GM21717 (cell line): ENCODE data around the gene CYP26C1.

ENCODE experiments used
- ATAC-seq: cut with Tn5 transposase; IDR thresholded peaks from one replicate; pipeline ENCODE4 v1.9.1; 2021; ENCODE audit warnings: mild to moderate bottlenecking, moderate library complexity; ENCODE audit not compliant: unreplicated experiment

CYP26C1 gene

GRCh38 chr10:93063977-93064660, 3.5 kb downstream of the CYP26C1 start:
- no peak for ATAC-seq

DNA sequence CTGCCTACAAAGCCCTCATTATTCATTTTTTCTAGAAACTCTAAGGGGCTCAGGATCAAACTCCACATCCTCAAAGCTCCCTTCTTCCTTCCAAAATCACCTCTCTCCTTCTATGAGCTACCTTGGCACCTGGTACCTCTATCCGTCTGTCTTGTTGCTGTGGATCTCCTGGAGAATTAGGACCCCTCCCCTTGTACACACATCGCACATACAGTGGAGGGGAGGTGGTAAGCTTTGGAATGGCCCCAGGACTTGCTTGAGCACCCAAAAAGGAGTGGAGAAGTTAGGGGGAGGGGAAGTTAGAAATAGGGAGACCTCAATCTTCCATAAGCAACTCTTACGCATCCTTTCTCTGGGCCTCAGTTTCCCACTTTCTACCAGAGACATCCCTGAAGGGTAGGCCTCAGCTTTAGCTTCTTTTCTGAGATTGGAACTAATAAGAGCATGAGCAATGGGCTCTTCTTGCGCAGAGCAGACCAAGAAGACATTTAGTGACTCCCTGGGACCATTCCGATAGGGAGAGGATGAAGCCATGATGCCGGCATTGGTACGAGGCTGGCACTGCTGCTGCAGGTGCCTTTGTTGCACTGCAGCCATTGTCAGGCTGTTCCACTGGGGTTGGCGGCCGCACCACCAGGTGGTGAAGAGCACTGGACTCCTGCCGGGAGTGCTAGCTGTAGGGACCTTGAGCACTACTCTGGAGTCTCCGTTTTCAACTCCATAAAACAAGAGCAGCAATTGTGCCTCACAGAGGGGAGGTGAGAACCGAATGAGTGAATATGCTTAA, 4.5 kb downstream of the CYP26C1 start:
- ATAC-seq: no peak

DNA sequence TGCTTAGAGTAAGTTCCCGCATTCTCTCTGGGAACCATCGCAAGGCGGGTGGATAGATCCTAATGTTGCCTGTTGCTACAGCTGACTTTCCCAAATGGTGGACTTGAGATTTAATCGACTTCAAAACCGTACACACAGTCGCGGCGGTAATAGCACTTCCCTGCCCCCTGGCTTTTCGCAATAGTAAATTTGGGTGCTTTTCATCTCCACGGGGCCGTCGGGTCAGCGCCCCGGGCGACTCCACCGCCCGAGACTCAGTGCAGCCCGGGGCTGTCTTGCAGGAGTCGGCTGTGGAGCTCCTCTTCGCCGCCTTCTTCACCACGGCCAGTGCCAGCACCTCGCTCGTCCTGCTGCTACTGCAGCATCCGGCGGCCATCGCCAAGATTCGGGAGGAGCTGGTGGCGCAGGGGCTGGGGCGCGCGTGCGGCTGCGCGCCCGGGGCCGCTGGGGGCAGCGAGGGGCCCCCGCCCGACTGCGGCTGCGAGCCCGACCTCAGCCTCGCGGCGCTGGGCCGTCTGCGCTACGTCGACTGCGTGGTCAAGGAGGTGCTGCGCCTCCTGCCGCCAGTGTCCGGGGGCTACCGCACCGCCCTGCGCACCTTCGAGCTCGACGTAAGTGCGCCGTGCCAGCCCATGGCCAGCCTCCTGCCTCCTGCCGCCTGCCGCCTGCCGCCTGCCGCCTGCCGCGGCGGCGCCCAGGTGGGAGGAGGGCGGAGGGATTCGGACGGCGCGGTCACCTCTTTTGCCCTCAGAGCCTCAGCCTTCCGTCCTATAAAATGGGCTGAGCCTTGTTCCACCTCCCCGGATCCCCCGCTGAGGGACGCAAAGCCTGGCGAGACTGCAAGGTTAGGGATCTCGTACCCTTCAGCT, 5.3 kb downstream of the CYP26C1 start:
- no peak for ATAC-seq

GRCh38 chr10:93066544-93066913, 5.9 kb downstream of the CYP26C1 start:
- no peak for ATAC-seq

DNA sequence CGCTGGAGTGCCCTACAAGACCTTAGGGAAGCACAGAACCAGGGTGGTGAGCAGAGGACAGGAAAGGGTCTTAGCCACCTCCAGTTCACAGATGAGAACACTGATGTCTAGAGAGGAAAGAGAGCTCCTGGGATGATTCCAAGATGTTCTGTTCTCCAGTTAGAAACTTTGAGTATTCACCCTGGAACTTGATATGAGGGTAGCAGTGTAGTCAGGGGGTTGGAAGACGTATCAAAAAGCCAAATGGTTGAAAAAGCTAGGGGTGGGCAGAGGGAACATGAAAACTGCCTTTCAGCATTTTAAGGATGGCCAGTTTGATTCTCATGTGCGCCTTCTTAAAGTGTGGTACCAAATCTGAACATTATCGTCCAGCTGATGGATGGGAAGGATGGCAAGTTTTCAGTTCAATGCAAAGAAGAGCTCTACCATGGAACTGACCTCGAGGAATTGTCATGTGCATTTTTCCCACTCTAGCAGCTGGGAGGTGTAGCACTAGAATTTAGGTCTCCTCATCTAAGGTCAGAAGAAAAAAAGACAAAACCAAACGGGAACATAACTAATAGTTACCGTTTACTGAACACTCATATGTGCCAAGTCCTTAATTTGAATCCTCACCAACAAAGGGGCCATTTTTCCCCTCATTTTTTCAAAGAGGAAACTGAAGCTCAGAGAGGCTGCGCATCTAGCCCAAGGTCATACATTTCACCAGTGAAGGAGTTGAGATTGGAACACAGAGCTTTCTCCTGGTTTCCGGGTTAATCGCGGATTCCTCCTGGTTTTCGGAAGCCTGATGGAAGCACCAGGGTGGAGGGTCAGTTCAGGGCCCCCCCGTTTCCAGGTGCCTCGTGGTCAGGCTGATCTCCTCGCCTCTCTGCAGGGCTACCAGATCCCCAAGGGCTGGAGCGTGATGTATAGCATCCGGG, 7.1 kb downstream of the CYP26C1 start:
- no peak for ATAC-seq

- no peak for ATAC-seq
These were observed 8.0 kb downstream of the CYP26C1 start for GRCh38 chr10:93068411-93069244.

DNA sequence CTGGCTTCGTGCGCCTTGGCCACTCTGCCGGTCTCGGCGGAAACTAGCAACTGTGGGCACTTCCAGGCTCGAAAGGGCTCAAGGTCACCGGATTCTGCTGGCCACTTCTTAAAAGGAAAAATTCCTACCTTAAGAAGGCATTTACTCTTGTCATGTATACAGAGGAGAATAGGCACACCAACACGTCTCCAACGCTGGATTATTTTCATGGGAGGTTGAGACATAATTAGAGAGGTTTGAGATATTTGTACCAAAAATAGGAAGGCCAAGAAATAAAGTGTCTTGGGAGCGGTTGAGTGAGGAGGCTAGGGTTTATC, 8.6 kb downstream of the CYP26C1 start:
- ATAC-seq: no peak

DNA sequence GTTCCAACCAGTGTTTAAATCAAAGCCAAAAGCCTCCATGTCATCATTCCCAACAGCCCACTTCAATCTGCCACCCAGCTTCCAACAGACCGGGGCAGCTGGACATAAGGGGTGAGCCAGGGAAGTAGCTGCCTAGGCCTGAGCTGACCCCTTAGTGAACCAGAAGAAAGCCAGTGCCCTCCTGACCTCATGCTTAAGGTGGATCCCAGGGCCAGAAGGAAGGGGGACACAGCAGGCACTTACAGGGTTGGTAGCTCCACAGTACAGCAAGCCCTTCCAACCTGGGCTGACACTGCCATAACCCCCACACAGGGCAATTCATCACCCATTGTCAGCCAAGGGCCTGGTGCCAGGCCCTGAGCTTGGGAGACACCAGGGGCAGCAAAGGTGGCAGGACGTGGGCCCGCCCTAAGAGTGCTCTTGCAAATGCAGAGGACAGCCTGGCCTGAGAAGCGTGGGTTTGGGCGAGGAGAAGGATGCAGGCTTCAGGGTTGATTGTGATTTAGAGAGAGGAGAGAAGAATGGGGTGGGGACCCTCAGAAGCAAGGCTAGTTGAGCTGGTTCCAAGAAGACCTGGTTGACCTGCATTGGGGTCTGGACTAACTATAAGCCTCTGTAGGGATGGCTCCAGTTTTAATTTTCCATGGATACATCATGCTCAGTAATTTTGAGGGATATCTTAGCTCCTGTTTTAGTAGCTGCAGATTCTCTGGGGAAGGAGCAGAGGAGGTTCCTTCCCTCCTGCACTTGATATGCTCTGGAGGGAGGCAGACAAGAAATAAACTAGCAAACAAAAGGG, 10.0 kb downstream of the CYP26C1 start:
- no peak for ATAC-seq

GRCh38 chr10:93071177-93071472, 10.5 kb downstream of the CYP26C1 start:
- no peak for ATAC-seq

DNA sequence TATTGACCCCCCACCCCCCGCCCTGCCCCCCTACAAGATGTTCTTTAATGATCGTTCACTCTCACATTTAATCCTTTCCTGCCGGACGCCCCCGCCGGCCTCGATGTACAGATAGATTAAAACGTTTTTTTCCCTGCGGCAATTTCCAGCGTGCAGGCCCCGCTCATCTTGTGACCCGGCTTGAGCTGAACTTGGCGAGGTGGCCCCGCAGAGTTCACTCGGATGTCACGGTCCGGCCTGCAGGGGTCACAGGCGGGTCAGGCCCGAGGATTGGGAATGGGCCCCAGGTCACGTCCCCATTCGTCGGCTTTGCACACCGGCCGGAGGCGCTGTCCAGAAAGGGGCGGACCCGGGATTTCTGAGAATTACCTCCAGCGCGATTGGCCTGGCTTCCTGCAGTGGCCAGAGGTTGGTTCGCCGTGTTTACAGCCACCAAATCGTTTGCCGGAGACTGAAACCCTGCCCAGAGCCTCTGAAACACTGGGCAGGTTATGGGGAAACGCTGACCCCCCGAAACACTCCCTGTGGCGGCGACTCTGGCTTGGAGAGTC, 11.2 kb downstream of the CYP26C1 start:
- no peak for ATAC-seq

GRCh38 chr10:93072225-93072712, 11.7 kb downstream of the CYP26C1 start:
- ATAC-seq: no peak

DNA sequence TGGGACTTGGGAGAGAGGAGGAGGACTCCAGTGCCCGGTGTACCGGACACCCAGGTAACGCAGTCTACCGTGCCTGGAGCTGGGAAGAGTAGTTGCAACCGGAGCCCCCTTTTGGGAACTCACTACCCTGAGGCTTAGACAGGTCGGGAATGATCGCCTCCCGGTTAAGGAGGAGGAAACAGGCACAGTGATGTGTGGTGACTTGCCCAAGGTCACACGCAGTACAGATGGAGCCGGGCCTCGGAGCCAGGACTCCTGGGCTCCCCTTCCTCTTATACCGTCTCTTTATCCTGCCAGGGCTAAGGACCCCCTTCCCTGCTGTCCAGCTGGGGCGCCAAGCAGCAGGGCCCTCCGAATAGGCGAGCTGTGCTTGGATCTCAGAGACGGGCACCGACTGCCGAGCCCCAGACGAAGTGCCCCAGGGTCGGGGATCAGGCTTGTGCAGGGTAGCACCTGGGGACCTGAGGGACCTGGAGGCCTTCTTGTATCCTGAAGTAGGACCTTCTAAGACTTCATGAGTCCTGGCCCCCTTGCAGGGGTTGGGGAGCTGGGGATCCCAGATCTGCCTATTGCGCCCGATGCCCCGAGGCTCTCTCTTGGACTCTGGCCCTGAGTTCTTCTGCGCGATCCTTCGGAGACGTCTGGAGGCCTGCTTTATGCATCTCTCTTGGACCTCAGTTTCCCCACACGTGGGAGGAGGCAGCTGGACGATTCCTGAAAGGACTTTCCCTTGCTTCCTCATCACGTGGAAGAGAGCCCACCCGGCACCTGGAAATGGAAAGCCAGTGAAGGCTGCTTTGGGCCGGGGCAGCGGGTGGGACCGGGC, 12.3 kb downstream of the CYP26C1 start:
- no peak for ATAC-seq

DNA sequence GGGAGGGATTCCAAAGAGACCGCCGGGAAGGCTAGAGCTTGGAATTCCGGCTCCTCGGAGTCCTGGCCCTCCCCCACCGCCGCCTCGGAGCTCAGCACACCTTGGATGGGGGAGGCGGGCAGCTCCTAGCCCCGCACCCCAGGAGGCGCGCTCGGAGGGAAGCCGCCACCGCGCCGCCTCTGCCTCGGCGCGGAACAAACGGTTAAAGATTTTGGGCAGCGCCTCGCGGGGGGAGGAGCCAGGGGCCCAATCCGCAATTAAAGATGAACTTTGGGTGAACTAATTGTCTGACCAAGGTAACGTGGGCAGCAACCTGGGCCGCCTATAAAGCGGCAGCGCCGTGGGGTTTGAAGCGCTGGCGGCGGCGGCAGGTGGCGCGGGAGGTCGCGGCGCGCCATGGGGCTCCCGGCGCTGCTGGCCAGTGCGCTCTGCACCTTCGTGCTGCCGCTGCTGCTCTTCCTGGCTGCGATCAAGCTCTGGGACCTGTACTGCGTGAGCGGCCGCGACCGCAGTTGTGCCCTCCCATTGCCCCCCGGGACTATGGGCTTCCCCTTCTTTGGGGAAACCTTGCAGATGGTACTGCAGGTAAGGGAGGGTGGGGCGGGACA, 13.0 kb downstream of the CYP26C1 start, which contains the start of gene CYP26A1:
CYP26A1 (plus strand) TSS at position 355 of the 608 bp plus-strand sequence; CDS start at position 397, 42 bp downstream.
- ATAC-seq: no peak

GRCh38 chr10:93074147-93074596, 13.6 kb downstream of the CYP26C1 start:
- no peak for ATAC-seq

DNA sequence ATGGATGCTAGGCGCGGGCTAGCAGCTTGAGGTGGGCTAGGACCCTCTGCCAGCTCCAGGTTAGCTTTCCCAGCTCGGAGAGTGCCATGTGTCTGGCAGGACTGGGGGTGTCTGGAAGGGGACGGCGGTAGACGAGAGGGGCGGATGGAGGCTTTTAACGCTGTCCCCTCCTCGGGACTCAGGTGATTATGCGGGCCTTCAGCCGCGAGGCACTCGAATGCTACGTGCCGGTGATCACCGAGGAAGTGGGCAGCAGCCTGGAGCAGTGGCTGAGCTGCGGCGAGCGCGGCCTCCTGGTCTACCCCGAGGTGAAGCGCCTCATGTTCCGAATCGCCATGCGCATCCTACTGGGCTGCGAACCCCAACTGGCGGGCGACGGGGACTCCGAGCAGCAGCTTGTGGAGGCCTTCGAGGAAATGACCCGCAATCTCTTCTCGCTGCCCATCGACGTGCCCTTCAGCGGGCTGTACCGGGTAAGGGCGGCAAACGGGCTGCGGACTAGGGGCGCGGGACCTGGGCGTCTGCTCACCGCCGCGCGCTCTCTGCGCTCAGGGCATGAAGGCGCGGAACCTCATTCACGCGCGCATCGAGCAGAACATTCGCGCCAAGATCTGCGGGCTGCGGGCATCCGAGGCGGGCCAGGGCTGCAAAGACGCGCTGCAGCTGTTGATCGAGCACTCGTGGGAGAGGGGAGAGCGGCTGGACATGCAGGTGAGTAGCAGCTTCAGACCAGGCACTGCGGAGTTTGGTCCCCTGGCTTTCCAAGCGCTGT, 14.2 kb downstream of the CYP26C1 start:
- ATAC-seq: no peak
